WTC11 (cell line): ENCODE measurements around the gene SPOPL. TPM values are rescaled to one million over a fixed set of nuclear protein-coding genes. Genes with fewer than 3 reads are reported as not detected.

Source experiments
- ATAC-seq: fragments of 200-7000 bp; cut with Tn5 transposase; 2 replicates; pipeline ENCODE4 v1.10.0; 2021; ENCODE audit warnings: mild to moderate bottlenecking, moderate library complexity
- CTCF ChIA-PET: fragments of 300-600 bp; sonication (Branson Sonifier 250); formaldehyde crosslinking; loops from one replicate; lab custom pipeline; 2021; ENCODE audit warnings: antibody characterized with exemption; lab: Charles Lee
- POLR2A ChIA-PET: fragments of 350-600 bp; sonication (Branson Sonifier 250); formaldehyde crosslinking; loops from one replicate; lab custom pipeline; 2021; ENCODE audit warnings: antibody characterized with exemption; lab: Charles Lee
- DNase-seq: peaks from one replicate; pipeline ENCODE4 v3.0.0; 2021; ENCODE audit warnings: low spot score
- H3K27ac Mint-ChIP-seq: 2 replicates; pipeline ENCODE4 v1.8.0; 2021; ENCODE audit warnings: mixed read lengths
- H3K27me3 Mint-ChIP-seq: 2 replicates; pipeline ENCODE4 v1.8.0; 2021; ENCODE audit warnings: low read depth, mild to moderate bottlenecking, moderate library complexity, mixed read lengths
- H3K36me3 Mint-ChIP-seq: 2 replicates; pipeline ENCODE4 v1.8.0; 2021; ENCODE audit warnings: mixed read lengths
- H3K4me1 Mint-ChIP-seq: 2 replicates; pipeline ENCODE4 v1.8.0; 2022; ENCODE audit warnings: mixed read lengths
- H3K4me3 Mint-ChIP-seq: 2 replicates; pipeline ENCODE4 v1.8.0; 2021; ENCODE audit warnings: mild to moderate bottlenecking, moderate library complexity, mixed read lengths
- H3K9me3 Mint-ChIP-seq: 2 replicates; pipeline ENCODE4 v1.8.0; 2021; ENCODE audit warnings: mixed read lengths
- AR ChIP-seq: fragments of 250-450 bp; sonication (Bioruptor Pico); IDR thresholded peaks from 2 replicates; pipeline ENCODE4 v1.9.0; 2021; ENCODE audit warnings: mild to moderate bottlenecking
- ARID4B ChIP-seq: sonication (generic); formaldehyde crosslinking; IDR thresholded peaks from 2 replicates; pipeline ENCODE4 v1.8.0; 2023; ENCODE audit warnings: missing genetic modification reagents, mild to moderate bottlenecking, borderline replicate concordance
- ERG ChIP-seq: fragments of 250-450 bp; sonication (Bioruptor Pico); IDR thresholded peaks from 2 replicates; pipeline ENCODE4 v1.8.0; 2021; ENCODE audit warnings: mild to moderate bottlenecking
- FOXK1 ChIP-seq: sonication (generic); formaldehyde crosslinking; IDR thresholded peaks from 2 replicates; pipeline ENCODE4 v1.8.0; 2022; ENCODE audit warnings: mild to moderate bottlenecking, moderate library complexity, missing genetic modification reagents
- GABPB1 ChIP-seq: sonication (generic); formaldehyde crosslinking; IDR thresholded peaks from 2 replicates; pipeline ENCODE4 v1.8.1; 2023; ENCODE audit warnings: mild to moderate bottlenecking, missing genetic modification reagents
- HMGA2 ChIP-seq: fragments of 250-450 bp; sonication (Bioruptor Pico); IDR thresholded peaks from 2 replicates; pipeline ENCODE4 v1.4.0; 2021; ENCODE audit warnings: mild to moderate bottlenecking, moderate library complexity
- HMGXB4 ChIP-seq: sonication (generic); formaldehyde crosslinking; IDR thresholded peaks from 2 replicates; pipeline ENCODE4 v1.8.1; 2023; ENCODE audit warnings: mild to moderate bottlenecking, moderate library complexity, missing genetic modification reagents
- IRF2 ChIP-seq: sonication (generic); formaldehyde crosslinking; IDR thresholded peaks from 2 replicates; pipeline ENCODE4 v1.8.0; 2022; ENCODE audit warnings: low read depth, missing genetic modification reagents, borderline replicate concordance
- KAT7 ChIP-seq: sonication (generic); formaldehyde crosslinking; IDR thresholded peaks from 2 replicates; pipeline ENCODE4 v1.8.1; 2023; ENCODE audit warnings: missing genetic modification reagents, mild to moderate bottlenecking, borderline replicate concordance
- MAX ChIP-seq: sonication (generic); formaldehyde crosslinking; IDR thresholded peaks from 2 replicates; pipeline ENCODE4 v1.8.0; 2022; ENCODE audit warnings: mild to moderate bottlenecking, missing genetic modification reagents
- MLX ChIP-seq: sonication (generic); formaldehyde crosslinking; IDR thresholded peaks from 2 replicates; pipeline ENCODE4 v1.8.1; 2023; ENCODE audit warnings: mild to moderate bottlenecking, missing genetic modification reagents, moderate library complexity
- NFE2L1 ChIP-seq: sonication (generic); formaldehyde crosslinking; IDR thresholded peaks from 2 replicates; pipeline ENCODE4 v1.8.1; 2023; ENCODE audit warnings: missing genetic modification reagents
- OVOL2 ChIP-seq: fragments of 250-450 bp; sonication (Bioruptor Pico); IDR thresholded peaks from 2 replicates; pipeline ENCODE4 v1.9.0; 2021; ENCODE audit warnings: mild to moderate bottlenecking, borderline replicate concordance
- SOX15 ChIP-seq: fragments of 250-450 bp; sonication (Bioruptor Pico); IDR thresholded peaks from 2 replicates; pipeline ENCODE4 v1.9.0; 2021; ENCODE audit warnings: mild to moderate bottlenecking
- TCF7 ChIP-seq: sonication (generic); formaldehyde crosslinking; IDR thresholded peaks from 2 replicates; pipeline ENCODE4 v1.8.0; 2022; ENCODE audit warnings: mild to moderate bottlenecking, low read depth, missing genetic modification reagents, moderate library complexity
- USF2 ChIP-seq: sonication (generic); formaldehyde crosslinking; IDR thresholded peaks from 2 replicates; pipeline ENCODE4 v1.8.1; 2023; ENCODE audit warnings: mild to moderate bottlenecking, missing genetic modification reagents, moderate library complexity
- ZNF512 ChIP-seq: sonication (generic); formaldehyde crosslinking; IDR thresholded peaks from 2 replicates; pipeline ENCODE4 v1.8.1; 2022; ENCODE audit warnings: missing genetic modification reagents, borderline replicate concordance
- total RNA-seq: library from RNA; stranded (reverse); gene quantifications from 3 replicates; pipeline ENCODE4 v1.2.3, GENCODE V29; 2021

The SPOPL gene
- total RNA-seq, 1 experiment from 2014 or later, result 13.3 TPM

GRCh38 chr2:138452324-138452723 is 49.2 kb upstream of the SPOPL start:
- peaks cover 16% of the 10 kb centered on the region for H3K4me1 Mint-ChIP-seq
- no peak overlapping the region for H3K4me3 Mint-ChIP-seq
- DNase-seq (no peak), ATAC-seq (no peak)
- H3K27ac Mint-ChIP-seq, result no peak overlapping the region
- TF ChIP-seq FOXK1 (CRISPR knock-in tag) (no peak), ZNF512 (no peak), ARID4B (CRISPR knock-in tag) (no peak), KAT7 (CRISPR knock-in tag) (no peak), TCF7 (CRISPR knock-in tag) (no peak), GABPB1 (CRISPR knock-in tag) (no peak), SOX15 (no peak), MLX (CRISPR knock-in tag) (no peak), AR (CRISPR knock-in tag) (no peak), OVOL2 (no peak), NFE2L1 (CRISPR knock-in tag) (no peak), USF2 (CRISPR knock-in tag) (no peak), MAX (CRISPR knock-in tag) (no peak), ERG (CRISPR knock-in tag) (no peak), HMGA2 (CRISPR knock-in tag) (no peak), IRF2 (CRISPR knock-in tag) (no peak), HMGXB4 (CRISPR knock-in tag) (no peak)
- no peaks in the 10 kb centered on the region for H3K27me3 Mint-ChIP-seq
- POLR2A ChIA-PET, result no interaction called here
- H3K9me3 Mint-ChIP-seq, result peaks cover 6% of the 10 kb centered on the region; the same call in 1 of the 2 replicates
- no peaks in the 10 kb centered on the region for H3K36me3 Mint-ChIP-seq
- CTCF ChIA-PET, result no interaction called here
